Heart left ventricle (tissue), 16 donors: ENCODE results near the gene RPUSD2. TPM values are rescaled to one million over a fixed set of nuclear protein-coding genes. Genes with fewer than 3 reads are reported as not detected.

Source experiments
- ATAC-seq, 4 donors: fragments of 200-7000 bp; cut with Tn5 transposase; one replicate each; pipeline ENCODE4 v1.9.1; 2020 to 2022; ENCODE audit warnings: moderate library complexity in 4 of 4, mild to moderate bottlenecking in 3 of 4, moderate number of reproducible peaks in 1 of 4
- DNase-seq, 5 donors: peaks; one replicate each; pipeline ENCODE4 v3.0.0-alpha.2; 2020
- H3K27ac ChIP-seq, 12 donors: fragments of 200-600 bp; sonication (generic) in 4 of 12; one replicate each; pipeline versions ENCODE4 v1.5.0 to v1.8.0; 2016 to 2022; ENCODE audit warnings: mild to moderate bottlenecking in 2 of 12
- H3K27me3 ChIP-seq, 9 donors: fragments of 200-600 bp; sonication (generic) in 2 of 9; one replicate each; pipeline versions ENCODE4 v1.5.1 to v1.8.0; 2016 to 2022; ENCODE audit warnings: mild to moderate bottlenecking in 3 of 9
- H3K36me3 ChIP-seq, 9 donors: fragments of 200-600 bp; sonication (generic) in 2 of 9; one replicate each; pipeline versions ENCODE4 v1.5.0 to v1.8.0; 2018 to 2022; ENCODE audit warnings: mild to moderate bottlenecking in 2 of 9
- H3K4me1 ChIP-seq, 12 donors: fragments of 200-600 bp; sonication (generic) in 4 of 12; one replicate each; pipeline versions ENCODE4 v1.5.0 to v1.8.0; 2016 to 2022; ENCODE audit warnings: mild to moderate bottlenecking in 3 of 12
- H3K4me3 ChIP-seq, 12 donors: fragments of 200-600 bp; sonication (generic) in 4 of 12; one replicate each; pipeline versions ENCODE4 v1.5.0 to v1.8.0; 2017 to 2022; ENCODE audit warnings: mild to moderate bottlenecking in 9 of 12, moderate library complexity in 4 of 12
- H3K9me3 ChIP-seq, 12 donors: fragments of 200-600 bp; sonication (generic) in 4 of 12; one replicate each; pipeline versions ENCODE4 v1.5.0 to v1.8.0; 2016 to 2022; ENCODE audit warnings: mild to moderate bottlenecking in 1 of 12
- POLR2A ChIP-seq, 2 donors: fragments of 450-650 bp; IDR thresholded peaks; one replicate each; pipeline ENCODE4 v1.6.1; 2017; ENCODE audit warnings: antibody characterized with exemption in 2 of 2, mild to moderate bottlenecking in 2 of 2, moderate library complexity in 2 of 2
- WGBS, 4 donors: extraction: QIAGEN DNeasy Blood & Tissue Kit in 2 of 4; methylation state at CpG; one replicate each; pipeline versions ENCODE4 v1.1.5 to v1.1.7; 2013 to 2018; 5-methylcytosine and 5-hydroxymethylcytosine counted together
- intact Hi-C, 10 donors: fragments of 100-400 bp; cut with DNase I; formaldehyde crosslinking; loops; one replicate each; pipeline versions ENCODE4 v1.11.1 to v1.14.2; 2022
- polyA plus RNA-seq, 2 donors: library from polyadenylated mRNA; stranded (reverse); fragments of 200-250 nt; gene quantifications; one replicate each; pipeline ENCODE4 v1.2.3, GENCODE V29; 2013
- total RNA-seq, 9 donors: library from RNA; depleted of rRNA in 2 of 9; stranded (reverse); fragments of >200 nt in 2 of 9; fragmentation: NEBNext Ultra II Directional in 3 of 9; extraction: Animal tissue kit (Norgen Biotek cat#: 25700) in 3 of 9; gene quantifications; one replicate each; pipeline versions ENCODE4 v1.1.0 to v1.2.4, GENCODE V29; 2016 to 2023
- TF ChIP-seq, protein P1 (sequence below), 12 donors: fragments of 200-600 bp; sonication (generic) in 4 of 12; IDR thresholded peaks; one replicate each; pipeline versions ENCODE4 v1.5.0 to v1.8.0; 2018 to 2022; ENCODE audit warnings: antibody characterized with exemption in 12 of 12, mild to moderate bottlenecking in 5 of 12
- donor health status: ischemic (EF 13 %, LVEDD 7.1; RV severe dilation, severe dysfunction).
- donor health status: healthy with polysubstance abuse.
- donor health status: DM: no; HTN: yes; CAD: no.
- donor health status: DM: no; HTN: no; CAD: no.
- donor health status: ischemic (EF 25% LVEDD 6.9; RV normal size, moderate dysfunction).
- donor health status: ischemic (EF 25% LVEDD 5.7; RV mildly dilated, moderate dysfunction).
- donor health status: healthy.
- donor health status: DM: yes; HTN: yes; CAD: no.
- donor health status: ischemic (EF 35%, LVEDD 5.7; RV mildly dilated, moderate dysfunction).
- donor health status: nonischemic (EF 11% LVEDD 7.7; RV severe dilation, severe dysfunction).
- donor health status: DM: yes; HTN: yes; CAD: no.
- donor health status: PGD.
- donor health status: ischemic (EF 29% LVEDD 5.4; RV normal size, mild dysfunction).
- donor health status: nonischemic (EF 23%, LVEDD 6.1; RV moderate dilation, normal function).

RPUSD2 gene
- total and polyA plus RNA-seq, 11 donors = 5.8 to 11.0 (median 9.0) TPM

DNA sequence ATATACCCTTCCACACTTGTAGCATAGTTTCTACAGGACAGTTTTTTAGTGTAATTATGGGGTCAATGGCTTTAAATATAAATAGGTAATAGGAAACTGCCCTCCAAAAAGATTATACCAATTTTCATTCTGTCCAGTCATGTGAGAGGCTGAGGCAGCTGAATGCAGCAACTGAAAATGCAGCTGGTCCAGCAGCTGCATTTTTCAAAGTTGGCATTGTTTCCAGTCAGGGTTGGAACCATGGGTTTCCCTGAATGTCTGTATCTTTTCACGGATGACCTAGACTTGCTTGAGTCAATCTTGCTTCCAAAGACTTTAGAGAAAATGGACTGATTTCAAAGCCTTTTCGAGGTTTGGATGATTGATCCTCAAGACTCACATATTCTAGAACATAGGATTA is 15.1 kb downstream of the RPUSD2 start:
- ATAC-seq (no peak), DNase-seq (no peak)
- Histone ChIP-seq H3K27ac (no peak overlapping the region), H3K27me3 (no peaks in the 10 kb centered on the region), H3K36me3 (no peaks in the 10 kb centered on the region), H3K4me1 (no peaks in the 10 kb centered on the region), H3K4me3 (no peak overlapping the region), H3K9me3 (no peaks in the 10 kb centered on the region)
- 33 to 64% (median 42%) methylated on average over 2 of the region's 2 CpGs for WGBS, 4 donors
- TF ChIP-seq POLR2A (IDR thresholded peaks at IDR 0.05) = no peak
- TF ChIP-seq, protein P1, sequence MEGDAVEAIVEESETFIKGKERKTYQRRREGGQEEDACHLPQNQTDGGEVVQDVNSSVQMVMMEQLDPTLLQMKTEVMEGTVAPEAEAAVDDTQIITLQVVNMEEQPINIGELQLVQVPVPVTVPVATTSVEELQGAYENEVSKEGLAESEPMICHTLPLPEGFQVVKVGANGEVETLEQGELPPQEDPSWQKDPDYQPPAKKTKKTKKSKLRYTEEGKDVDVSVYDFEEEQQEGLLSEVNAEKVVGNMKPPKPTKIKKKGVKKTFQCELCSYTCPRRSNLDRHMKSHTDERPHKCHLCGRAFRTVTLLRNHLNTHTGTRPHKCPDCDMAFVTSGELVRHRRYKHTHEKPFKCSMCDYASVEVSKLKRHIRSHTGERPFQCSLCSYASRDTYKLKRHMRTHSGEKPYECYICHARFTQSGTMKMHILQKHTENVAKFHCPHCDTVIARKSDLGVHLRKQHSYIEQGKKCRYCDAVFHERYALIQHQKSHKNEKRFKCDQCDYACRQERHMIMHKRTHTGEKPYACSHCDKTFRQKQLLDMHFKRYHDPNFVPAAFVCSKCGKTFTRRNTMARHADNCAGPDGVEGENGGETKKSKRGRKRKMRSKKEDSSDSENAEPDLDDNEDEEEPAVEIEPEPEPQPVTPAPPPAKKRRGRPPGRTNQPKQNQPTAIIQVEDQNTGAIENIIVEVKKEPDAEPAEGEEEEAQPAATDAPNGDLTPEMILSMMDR (IDR thresholded peaks at IDR 0.05) = no peak
- intact Hi-C loops = no loop called here

DNA sequence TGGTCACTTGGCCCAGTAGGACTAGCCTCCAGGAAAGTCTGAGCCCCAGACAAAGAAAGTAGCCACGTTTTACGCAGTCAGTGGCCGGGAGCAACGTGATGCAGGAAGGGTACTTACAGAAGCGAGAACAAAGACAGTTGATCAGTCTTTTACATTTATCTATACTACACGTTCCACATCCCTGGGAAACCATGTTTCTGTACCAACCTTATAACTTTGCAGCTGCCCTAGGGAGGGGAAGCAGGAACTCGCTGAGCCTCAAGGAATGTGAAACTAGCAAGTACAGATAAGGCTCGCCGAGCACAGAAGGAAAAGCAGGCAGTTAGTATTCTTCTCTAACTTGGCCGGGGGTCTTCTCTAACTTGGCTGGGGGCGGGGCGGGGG is 21.6 kb downstream of the RPUSD2 start:
- Histone ChIP-seq H3K4me3 (peak overlapping the region in 8 of 12 donors; percentile 40 to 64 (median 53)), H3K27ac (peak overlapping the region in 1 of 12 donors; percentile 3), H3K36me3 (no peaks in the 10 kb centered on the region), H3K27me3 (no peaks in the 10 kb centered on the region), H3K9me3 (no peaks in the 10 kb centered on the region), H3K4me1 (peaks cover 0 to 23% (median 7%) of the 10 kb centered on the region in 12 donors)
- DNase-seq (no peak), ATAC-seq (no peak)
- 26 to 42% (median 40%) methylated on average over 12 of the region's 12 CpGs for WGBS, 4 donors
- TF ChIP-seq, protein P1 (IDR thresholded peaks at IDR 0.05) = no peak
- TF ChIP-seq POLR2A (IDR thresholded peaks at IDR 0.05) = no peak
- intact Hi-C loops = loop anchor here in 9 of 10 donors (5.0 to 10.0 kb wide), 6 partner anchors 78 to 304 kb away; partner anchors contain the start of genes VPS18 (in 9 of the 9), C15orf62 (in 1 of the 9), GCHFR (in 1 of the 9) and RAD51 (in 1 of the 9)

DNA sequence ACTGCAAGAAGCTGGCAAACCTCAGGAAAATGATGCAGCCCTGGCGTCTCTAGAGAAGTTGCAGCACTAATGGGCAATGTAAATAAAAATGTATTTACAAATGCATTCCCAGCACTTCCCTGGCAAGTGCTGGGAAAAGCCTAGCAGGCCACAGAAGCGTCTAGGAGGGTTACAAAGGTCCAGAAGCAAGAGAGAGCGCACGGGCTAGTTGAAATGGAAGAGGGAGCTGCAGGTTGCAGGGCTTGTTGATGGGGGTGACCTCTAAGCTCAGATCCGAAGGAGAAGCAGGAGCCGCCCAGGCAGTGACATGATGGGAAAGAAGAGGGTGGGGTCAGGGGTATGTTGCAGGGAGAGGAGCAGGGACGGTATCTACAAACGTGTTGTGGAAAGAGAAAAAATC is 22.3 kb downstream of the RPUSD2 start:
- H3K9me3 ChIP-seq = no peaks in the 10 kb centered on the region
- no peak overlapping the region for H3K4me3 ChIP-seq
- no peaks in the 10 kb centered on the region for H3K36me3 ChIP-seq
- ATAC-seq (no peak), DNase-seq (no peak)
- no peak overlapping the region for H3K27ac ChIP-seq
- intact Hi-C loops = loop anchor here in 9 of 10 donors (5.0 to 10.0 kb wide), 6 partner anchors 79 to 303 kb away; partner anchors contain the start of genes VPS18 (in 9 of the 9), C15orf62 (in 1 of the 9), GCHFR (in 1 of the 9) and RAD51 (in 1 of the 9)
- no peak for TF ChIP-seq POLR2A (IDR thresholded peaks at IDR 0.05)
- TF ChIP-seq, protein P1 (IDR thresholded peaks at IDR 0.05) = no peak
- peaks cover 0 to 24% (median 7%) of the 10 kb centered on the region in 12 donors for H3K4me1 ChIP-seq
- WGBS, 4 donors = 65 to 75% (median 70%) methylated on average over 8 of the region's 8 CpGs
- no peaks in the 10 kb centered on the region for H3K27me3 ChIP-seq

DNA sequence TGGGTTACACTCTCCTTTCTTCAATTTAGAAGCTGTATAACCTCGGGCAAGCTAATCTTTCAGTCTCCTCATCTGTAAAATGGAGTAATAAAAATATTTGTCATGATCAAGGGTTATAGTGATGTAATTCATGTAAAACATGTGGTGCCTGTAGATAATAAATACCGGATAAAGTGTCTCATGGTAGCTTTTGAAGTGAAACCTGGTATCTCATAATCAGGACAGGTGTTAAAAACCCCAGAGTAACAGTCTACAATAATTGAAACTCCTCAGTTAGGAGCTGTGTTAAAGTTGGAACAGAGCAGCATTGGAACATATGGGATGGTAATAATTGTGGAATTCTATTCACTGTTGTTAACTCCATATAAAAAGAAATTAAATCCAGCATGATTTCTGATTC is 24.1 kb downstream of the RPUSD2 start:
- H3K27ac ChIP-seq = peak overlapping the region in 4 of 12 donors; percentile 86 to 98 (median 91)
- H3K4me1 ChIP-seq = peaks cover 0 to 24% (median 7%) of the 10 kb centered on the region in 12 donors
- H3K4me3 ChIP-seq = peak overlapping the region in 3 of 12 donors; percentile 62 to 80 (median 73)
- ATAC-seq (no peak), DNase-seq (no peak)
- H3K9me3 ChIP-seq = no peaks in the 10 kb centered on the region
- no peaks in the 10 kb centered on the region for H3K36me3 ChIP-seq
- intact Hi-C loops = loop anchor here in 9 of 10 donors (5.0 to 10.0 kb wide), 6 partner anchors 81 to 302 kb away; partner anchors contain the start of genes VPS18 (in 9 of the 9), C15orf62 (in 1 of the 9), GCHFR (in 1 of the 9) and RAD51 (in 1 of the 9)
- 78 to 85% (median 79%) methylated on average over 2 of the region's 2 CpGs for WGBS, 4 donors
- H3K27me3 ChIP-seq = no peaks in the 10 kb centered on the region
- no peak for TF ChIP-seq POLR2A (IDR thresholded peaks at IDR 0.05)
- TF ChIP-seq, protein P1 (IDR thresholded peaks at IDR 0.05) = no peak
